Measurements from ENCODE around the gene BEST3.
"Not testable (repeated sequence)": the region's sequence is repeated elsewhere in the genome, so short reads cannot be mapped to it uniquely, and the experiment has no call there.

Gene BEST3

GRCh38 chr12:69687390-69687789, 11.7 kb downstream of the BEST3 start:
- no peak for DNase-seq

DNA sequence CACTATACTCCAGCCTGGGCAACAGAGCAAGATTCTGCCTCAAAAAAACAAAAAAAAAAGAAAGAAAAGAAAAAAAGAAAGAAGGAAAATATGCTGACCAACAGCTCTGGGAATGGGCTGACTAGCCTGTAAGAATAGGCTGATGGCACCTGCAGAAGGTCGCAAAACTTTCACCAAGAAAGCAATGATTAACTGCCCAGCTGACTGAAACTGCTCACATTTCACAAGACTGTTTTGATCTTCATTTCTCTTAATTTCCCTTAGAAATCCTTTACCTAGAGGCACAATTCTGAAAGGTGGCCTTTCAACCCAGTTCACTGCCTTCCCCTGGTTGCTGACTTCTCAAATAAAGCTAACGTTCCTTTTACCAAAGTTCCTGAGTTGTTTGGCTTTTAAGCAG, 12.4 kb downstream of the BEST3 start:
- no peak for DNase-seq

DNA sequence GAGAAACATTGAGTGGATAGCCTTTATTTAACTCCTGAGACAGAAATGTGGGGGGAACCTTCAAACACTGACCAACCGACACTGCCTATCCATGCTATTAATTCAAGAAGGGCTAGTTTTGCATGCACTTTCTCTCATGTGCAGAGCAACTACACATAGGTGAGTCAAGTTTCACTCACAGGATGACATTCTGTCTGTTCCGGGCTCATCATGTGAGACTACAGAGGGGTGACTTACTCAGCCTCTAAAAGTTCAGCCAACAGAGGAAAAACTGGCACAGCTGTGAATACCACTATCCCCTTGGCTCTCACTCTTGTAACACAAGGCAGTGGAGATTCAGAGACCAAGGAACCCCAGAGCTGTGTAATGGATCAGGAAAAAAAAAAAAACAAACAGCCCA, 13.3 kb downstream of the BEST3 start:
- no peak for DNase-seq

DNA sequence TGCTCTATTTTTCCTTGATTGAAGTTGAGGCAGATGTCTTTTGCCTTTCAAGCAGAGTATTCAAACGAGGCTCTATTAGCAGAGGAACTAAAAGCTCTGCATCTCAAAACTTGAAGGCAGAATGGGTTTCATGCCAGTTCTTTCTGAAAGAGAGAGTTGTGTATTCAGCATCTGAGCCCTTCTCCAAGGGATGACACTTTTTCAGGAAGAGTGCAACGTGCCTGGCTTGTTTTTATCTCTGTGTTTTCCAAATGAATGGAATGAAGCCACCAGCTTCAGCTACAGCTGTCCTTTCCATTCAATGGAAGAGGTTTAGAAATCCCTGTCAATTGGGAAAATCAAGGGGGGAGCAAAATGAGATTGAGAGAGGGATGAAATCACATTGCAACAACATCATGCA, 14.6 kb downstream of the BEST3 start:
- no peak for DNase-seq

GRCh38 chr12:69682110-69682755, 16.9 kb downstream of the BEST3 start:
- DNase-seq: no peak

- no peak for DNase-seq
Measured at GRCh38 chr12:69679119-69679518, 20.0 kb downstream of the BEST3 start.

DNA sequence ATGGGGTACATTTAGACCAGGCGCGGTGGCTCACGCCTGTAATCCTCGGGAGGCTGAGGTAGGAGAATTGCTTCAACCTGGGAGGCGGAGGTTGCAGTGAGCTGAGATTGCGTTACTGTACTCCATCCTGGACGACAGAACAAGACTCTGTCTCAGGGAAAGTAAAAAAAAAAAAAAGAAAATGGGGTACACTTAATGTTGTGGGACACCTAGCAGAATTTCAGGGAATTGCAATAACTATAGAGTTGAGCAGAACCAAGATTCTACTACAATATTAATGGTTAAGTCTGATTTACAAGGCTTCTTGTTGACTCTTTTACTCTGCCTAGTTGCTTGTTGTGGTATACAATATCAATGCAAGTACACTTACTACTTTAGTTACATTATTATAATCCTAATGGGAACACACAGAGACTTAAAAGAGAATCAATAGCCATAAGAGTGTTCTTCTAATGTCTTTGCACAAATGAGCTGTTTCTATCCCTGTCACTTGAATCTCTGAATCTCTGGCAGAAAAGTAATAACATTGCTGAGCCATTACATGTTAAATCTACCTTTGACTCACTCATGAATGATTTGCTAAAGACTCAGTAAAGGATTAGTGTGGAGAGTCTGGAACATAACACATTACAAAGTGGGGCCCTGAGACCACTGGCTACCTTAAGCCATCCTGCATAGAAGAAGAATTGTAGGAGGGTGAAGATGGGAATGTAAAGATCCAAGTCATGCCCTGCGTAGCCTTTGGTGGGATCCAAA, 22.7 kb downstream of the BEST3 start:
- DNase-seq: no peak

DNA sequence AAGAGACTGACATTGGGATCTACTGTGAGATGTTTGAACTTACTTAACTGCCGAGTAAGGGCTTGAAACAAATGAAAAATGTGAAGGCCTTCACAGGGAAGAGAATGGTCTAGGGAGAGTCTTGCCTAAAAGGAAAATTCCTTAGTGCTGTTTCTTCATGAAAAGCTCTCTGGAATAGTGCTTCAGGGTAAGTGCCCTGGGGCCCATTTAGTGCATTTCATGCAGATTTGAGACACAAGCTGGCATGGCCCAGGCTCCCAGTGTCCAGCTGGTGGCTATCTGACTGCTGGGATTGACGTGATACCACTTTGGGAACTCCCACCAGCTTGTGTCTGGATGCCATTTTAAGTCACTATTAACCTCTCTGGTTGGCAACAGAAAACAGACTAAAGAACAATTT, 26.9 kb downstream of the BEST3 start:
- DNase-seq: no peak

DNA sequence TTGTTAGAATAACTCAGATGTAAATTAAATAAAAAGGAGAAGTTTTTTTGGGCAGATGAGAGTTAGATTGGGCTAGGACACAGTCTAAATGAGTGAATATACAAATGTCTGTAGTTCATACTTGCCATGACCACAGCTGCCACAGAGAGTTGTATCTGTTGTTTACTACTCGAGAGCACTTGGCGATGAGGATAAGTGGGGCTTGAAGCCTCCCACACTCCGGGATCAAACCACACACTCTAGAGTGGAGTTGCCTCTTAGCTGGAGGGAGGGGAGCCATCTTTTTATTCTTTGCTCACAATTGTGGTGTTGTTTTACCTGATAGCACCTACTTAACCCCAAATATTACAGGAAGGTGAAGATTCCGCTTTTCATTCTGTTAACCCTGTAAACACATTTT, 27.5 kb downstream of the BEST3 start:
- no peak for DNase-seq

DNA sequence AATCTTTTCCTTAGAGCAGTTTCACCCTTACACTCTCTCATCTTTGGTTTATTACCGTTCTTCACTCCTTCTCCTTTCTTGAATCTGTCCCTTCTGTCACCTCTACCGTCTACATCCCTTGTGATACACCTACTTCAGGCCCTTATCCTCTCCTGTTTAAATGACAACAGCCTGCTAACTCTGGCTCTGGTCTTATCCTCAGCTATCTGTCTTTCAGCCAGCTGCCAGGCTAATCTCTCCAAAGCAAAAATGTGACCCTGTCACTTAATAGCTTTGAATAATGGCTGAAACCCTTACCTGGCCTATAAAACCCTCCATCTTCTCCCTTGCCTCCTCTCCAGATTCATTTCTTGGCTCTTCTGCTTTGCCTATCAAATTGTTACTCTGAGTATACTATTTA, 32.3 kb downstream of the BEST3 start:
- no peak for DNase-seq

DNA sequence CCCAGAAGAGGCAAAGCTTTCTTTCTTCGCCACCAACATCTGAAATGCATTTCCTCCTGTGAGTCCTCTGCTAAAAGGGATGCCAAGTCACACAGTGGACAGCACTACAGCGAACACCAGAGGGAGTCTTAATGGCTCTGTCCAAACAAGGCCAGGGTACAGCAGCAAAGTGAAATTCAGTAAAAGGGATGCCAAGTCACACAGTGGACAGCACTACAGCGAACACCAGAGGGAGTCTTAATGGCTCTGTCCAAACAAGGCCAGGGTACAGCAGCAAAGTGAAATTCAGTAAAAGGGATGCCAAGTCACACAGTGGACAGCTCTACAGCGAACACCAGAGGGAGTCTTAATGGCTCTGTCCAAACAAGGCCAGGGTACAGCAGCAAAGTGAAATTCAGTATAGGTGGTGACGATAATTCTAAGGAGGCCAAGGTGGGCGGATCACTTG, 34.1 kb downstream of the BEST3 start:
- DNase-seq: not testable (repeated sequence)

GRCh38 chr12:69663726-69664125, 35.4 kb downstream of the BEST3 start:
- DNase-seq: no peak

GRCh38 chr12:69662764-69663163, 36.3 kb downstream of the BEST3 start:
- no peak for DNase-seq

DNA sequence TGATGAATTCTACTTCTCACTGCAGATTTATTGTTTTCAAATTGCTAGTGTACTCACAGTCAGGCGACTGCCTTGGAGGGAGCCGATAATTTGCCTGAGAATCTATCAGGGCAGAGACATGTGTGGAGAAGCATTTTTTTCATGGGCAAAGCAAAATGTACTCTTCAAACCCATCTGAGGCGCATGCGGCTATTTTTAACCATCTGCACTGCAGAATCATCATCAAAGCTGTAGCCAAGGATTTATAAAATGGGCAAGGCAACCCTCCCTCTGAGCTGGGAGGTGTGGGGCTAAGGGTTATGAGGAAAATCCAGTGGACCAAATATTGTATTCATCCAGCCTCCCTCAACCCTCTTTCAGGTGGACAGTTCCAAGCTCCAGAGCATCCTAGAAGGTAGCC, 37.7 kb downstream of the BEST3 start:
- DNase-seq: no peak

GRCh38 chr12:69660164-69660863, 38.8 kb downstream of the BEST3 start:
- DNase-seq: no peak

- no peak for DNase-seq
Measured at GRCh38 chr12:69658203-69658602, 40.9 kb downstream of the BEST3 start.

- no peak for DNase-seq
Measured at GRCh38 chr12:69657376-69658137, 41.5 kb downstream of the BEST3 start.

DNA sequence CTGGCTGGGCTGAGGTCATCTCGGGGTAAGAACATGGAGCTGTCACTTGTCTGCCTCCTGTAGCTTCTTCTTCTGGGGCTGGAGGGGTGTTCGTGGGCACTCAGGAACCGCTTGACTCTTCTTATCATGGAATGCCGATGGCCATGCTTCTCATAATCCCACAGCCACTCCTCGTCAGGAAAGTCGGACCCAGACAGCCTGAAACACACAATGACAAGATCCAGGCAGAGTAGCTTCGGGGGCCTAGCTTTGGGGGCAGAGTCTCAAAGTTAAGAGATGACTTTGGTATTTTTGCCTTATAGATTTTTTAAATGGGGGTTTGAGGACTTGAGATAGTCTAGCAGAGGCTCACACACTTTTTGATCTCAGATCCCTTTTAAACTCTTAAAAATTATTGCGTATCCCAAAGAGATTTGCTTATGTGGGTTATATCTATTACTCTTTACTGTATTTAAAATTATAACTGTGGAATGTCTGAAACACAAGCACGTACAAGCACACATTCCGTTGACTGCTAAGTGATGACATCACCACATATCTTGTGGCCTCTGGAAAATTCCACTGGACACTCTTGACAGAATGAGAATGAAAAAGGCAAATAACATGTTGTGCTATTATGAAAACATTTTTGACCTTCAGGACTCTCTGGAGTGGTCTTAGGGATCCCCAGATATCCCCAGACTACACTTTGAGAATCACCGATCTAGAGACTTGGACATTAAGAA, 43.3 kb downstream of the BEST3 start:
- no peak for DNase-seq

DNA sequence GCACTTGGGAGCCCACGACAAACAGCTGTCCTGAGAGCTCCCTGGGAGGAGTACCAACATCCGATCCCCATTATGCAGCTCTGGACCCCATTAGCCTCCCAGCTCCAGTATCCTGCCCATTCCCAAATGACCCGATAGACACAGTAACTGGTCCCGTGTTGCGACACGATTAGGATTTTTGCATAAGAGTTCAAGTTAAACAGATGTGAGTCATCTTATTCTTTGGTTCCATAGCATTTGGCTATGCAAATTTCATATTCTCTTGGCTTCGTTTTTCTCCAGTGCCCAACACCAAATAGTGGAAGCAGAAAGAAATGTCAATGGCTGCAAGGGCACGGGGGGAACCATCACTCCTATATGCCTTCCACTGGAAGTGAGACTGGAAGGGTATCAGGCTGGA, 45.4 kb downstream of the BEST3 start:
- DNase-seq: no peak

- DNase-seq: no peak
Measured at GRCh38 chr12:69651922-69652321, 47.2 kb downstream of the BEST3 start.

DNA sequence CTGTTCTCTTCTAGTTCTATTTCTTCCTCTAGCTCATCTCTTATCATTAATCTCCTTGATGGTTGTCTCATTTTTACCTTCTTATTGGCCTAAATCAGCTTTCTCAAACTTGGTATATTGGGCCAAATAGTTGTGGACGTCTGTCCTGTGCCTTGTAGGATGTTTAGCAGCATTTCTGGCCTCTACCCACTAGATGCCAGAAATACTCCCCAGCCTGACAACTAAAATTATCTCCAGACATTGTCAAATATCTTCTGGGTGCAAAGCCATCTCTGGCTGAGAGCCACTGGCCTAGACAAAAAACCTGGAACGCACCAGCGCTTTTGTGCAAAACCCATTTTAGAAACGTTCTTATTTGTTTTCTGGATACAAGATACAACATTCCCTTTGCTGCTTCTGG, 49.6 kb downstream of the BEST3 start:
- DNase-seq: no peak

DNA sequence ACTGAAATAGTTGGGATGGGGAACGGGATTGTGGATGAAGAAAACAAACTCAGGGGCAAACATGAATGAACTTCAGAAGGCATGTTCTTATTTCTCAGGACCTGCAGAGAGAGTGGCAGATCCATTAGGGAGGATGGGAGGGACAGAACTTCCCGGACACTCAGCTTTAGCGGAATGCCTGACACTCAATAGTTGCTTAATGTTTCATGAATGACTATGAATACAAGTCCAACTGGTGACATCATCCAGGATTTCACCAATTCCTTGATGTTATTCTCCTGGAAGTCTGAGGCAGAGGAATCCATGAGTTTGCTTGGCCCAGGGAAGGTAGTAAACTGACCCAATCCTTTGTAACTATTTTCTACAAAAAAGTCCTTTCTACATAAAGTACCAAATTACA, 50.6 kb downstream of the BEST3 start:
- no peak for DNase-seq

DNA sequence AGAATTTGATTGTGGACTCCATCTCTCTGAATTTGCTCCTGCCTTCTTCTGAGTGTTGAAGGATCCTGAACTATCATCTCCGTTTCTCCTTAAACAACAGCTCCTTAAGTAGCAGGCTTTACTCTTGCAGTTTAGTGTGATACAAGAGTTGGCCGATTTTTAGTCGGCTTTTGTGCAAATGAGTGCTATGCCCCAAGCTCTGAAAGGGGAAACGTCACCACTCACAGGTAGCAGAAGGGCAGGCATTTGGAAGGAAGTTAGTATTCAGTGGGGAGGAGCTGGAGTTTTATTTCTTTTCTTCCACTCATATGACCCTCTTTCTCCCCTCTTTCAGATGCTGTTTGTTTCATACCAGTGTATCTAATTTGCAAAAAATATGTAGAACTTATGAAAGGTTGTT, 51.9 kb downstream of the BEST3 start:
- DNase-seq: no peak
